Skeletal muscle satellite cell (primary cell): ENCODE data around the gene ECM1. TPM values are rescaled to one million over a fixed set of nuclear protein-coding genes. Genes with fewer than 3 reads are reported as not detected.
A peak's percentile ranks its signal among the peaks of the same experiment; 100 is the strongest.

Source experiments
- H3K27me3 ChIP-seq: 2 replicates; pipeline ENCODE4 v1.7.0; 2013; ENCODE audit warnings: low read length; ENCODE audit not compliant: control insufficient read depth, insufficient read depth
- H3K36me3 ChIP-seq: 2 replicates; pipeline ENCODE4 v1.7.0; 2013; ENCODE audit warnings: mild to moderate bottlenecking, control low read depth, low read length; ENCODE audit not compliant: insufficient read depth
- H3K4me1 ChIP-seq: 2 replicates; pipeline ENCODE4 v1.7.0; 2013; ENCODE audit warnings: low read length; ENCODE audit not compliant: control insufficient read depth, insufficient read depth
- H3K4me2 ChIP-seq: 2 replicates; pipeline ENCODE4 v1.7.0; 2013; ENCODE audit warnings: mild to moderate bottlenecking, low read length
- H3K4me3 ChIP-seq: 2 replicates; pipeline ENCODE4 v1.7.0; 2013; ENCODE audit warnings: low read length
- H3K9ac ChIP-seq: 2 replicates; pipeline ENCODE4 v1.7.0; 2013; ENCODE audit warnings: mild to moderate bottlenecking, low read depth, low read length, moderate library complexity
- H3K9me3 ChIP-seq: replicated peaks from 2 replicates; pipeline ENCODE4 v1.7.0; 2013; ENCODE audit warnings: mild to moderate bottlenecking, control low read depth, low read length
- total RNA-seq: library from RNA; depleted of rRNA; stranded (reverse); fragments of >200 nt; gene quantifications from 2 replicates; pipeline ENCODE4 v1.2.3, GENCODE V29; 2012; rRNA removed

ECM1 gene
- 4.8 and 15.3 TPM in 2 replicates for total RNA-seq

DNA sequence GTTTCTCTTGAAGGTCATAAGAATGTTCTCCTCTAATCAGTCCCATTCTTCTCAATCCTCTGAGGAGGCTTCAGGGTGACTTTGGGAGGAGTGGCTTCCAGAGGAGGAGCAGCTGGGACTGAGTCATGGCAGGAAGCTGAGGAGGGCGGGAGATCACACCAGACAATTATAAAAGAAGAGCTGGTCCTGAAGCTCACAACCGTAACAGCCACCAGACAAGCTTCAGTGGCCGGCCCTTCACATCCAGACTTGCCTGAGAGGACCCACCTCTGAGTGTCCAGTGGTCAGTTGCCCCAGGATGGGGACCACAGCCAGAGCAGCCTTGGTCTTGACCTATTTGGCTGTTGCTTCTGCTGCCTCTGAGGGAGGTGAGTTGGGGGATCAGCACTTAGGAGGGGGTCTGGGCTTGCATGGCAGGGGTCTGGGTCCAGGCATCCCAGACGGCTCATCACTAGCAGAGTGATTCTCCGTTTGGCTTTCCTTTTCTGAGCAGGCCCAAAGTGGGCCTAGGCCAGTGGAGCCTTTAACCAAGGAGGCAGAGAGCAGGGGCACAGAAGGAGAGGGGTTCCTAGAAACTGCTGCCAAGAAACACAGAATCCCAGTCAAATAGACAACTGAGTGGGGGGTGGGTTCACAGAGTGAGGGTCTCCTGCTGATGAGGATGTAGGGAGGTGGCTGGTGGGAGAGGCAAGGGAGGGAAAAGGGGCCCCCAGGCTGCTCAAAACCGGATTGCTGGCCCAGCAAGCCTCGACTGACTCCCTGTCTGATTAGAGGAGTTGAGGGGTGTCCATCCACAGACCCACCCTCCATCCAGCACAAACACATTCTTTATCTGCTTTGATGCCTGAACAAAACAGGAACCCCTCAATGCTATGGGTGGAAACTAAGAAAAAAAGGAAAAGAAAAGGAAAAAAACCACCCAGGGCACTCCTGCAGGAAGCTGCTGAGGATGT is at the start of gene ECM1:
ECM1 (plus strand) TSS at position 198 of the 953 bp plus-strand sequence; CDS start at position 299, 101 bp downstream.
- Histone ChIP-seq H3K9me3 (no peaks in the 10 kb centered on the region), H3K27me3 (no peaks in the 10 kb centered on the region), H3K4me3 (peak within 1 kb of the TSS; percentile 73), H3K4me2 (peak within 1 kb of the TSS; percentile 84), H3K4me1 (peaks cover 24% of the 10 kb centered on the region), H3K36me3 (peaks cover 41% of the 10 kb centered on the region), H3K9ac (peak within 1 kb of the TSS; percentile 80)

DNA sequence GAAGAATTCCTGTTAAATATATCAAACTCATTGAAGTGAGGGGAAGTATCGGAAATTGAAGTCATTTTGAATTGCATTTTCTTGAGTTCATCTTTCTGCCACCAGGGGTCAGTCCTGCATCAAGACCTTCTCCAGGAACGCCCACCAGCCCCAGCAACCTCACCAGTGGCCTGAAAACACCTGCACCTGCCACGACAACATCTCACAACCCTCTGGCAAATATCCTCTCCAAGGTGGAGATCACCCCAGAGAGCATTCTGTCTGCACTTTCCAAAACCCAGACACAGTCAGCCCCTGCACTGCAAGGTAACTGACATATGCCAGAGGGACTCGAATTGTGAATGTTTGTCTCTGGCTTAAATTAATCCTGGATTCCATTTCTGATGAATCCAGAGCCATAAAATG is 43.5 kb upstream of the ECM1 start:
- Histone ChIP-seq H3K36me3 (peaks cover 17% of the 10 kb centered on the region), H3K9ac (no peak overlapping the region), H3K4me3 (no peak overlapping the region), H3K27me3 (no peaks in the 10 kb centered on the region), H3K9me3 (no peaks in the 10 kb centered on the region), H3K4me1 (no peaks in the 10 kb centered on the region), H3K4me2 (no peak overlapping the region)

DNA sequence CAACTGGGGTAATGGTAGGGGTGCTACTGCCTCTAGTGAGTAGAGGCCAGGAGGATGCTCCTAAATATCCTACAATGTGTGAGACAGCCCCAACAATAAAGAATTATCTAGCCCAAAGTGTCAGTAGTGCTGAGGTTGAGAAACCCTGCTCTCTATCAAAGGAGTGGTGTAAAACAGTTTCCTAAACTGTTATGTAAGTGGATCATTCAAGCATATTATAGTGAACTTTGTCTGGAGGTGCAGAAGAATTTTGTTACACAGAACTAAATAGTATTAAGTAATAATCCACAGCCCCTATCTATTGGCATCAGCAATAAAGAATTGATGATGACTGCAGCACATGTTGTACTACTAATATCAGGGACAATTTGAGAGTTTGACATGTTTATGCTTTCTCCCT is 40.9 kb upstream of the ECM1 start:
- Histone ChIP-seq H3K4me3 (no peak overlapping the region), H3K4me2 (no peak overlapping the region), H3K36me3 (peaks cover 34% of the 10 kb centered on the region), H3K4me1 (no peaks in the 10 kb centered on the region), H3K27me3 (no peaks in the 10 kb centered on the region), H3K9me3 (no peaks in the 10 kb centered on the region), H3K9ac (no peak overlapping the region)

- Histone ChIP-seq H3K36me3 (peaks cover 47% of the 10 kb centered on the region), H3K4me1 (no peaks in the 10 kb centered on the region), H3K9me3 (no peaks in the 10 kb centered on the region), H3K4me2 (no peak overlapping the region), H3K27me3 (no peaks in the 10 kb centered on the region), H3K9ac (no peak overlapping the region), H3K4me3 (no peak overlapping the region)
These were observed 38.6 kb upstream of the ECM1 start for GRCh38 chr1:150469291-150469690.

DNA sequence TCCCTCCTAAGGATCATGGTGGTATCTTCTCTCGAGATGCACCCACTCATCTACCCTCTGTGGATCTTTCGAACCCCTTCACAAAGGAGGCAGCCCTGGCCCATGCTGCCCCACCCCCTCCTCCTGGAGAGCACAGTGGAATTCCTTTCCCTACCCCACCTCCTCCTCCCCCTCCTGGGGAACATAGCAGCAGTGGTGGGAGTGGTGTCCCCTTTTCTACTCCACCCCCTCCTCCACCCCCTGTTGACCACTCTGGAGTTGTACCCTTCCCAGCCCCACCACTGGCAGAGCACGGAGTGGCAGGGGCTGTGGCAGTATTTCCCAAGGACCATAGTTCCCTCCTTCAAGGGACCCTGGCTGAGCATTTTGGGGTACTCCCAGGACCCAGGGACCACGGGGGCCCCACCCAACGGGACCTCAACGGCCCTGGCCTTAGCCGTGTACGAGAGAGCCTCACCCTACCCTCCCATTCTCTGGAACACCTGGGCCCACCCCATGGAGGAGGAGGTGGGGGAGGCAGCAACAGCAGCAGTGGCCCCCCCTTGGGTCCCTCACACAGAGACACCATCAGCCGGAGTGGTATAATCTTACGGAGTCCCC is 35.2 kb upstream of the ECM1 start:
- H3K36me3 ChIP-seq = peaks cover 38% of the 10 kb centered on the region
- H3K9me3 ChIP-seq = no peaks in the 10 kb centered on the region
- H3K9ac ChIP-seq = no peak overlapping the region
- no peaks in the 10 kb centered on the region for H3K27me3 ChIP-seq
- no peak overlapping the region for H3K4me3 ChIP-seq
- H3K4me2 ChIP-seq = no peak overlapping the region
- peaks cover 7% of the 10 kb centered on the region for H3K4me1 ChIP-seq

DNA sequence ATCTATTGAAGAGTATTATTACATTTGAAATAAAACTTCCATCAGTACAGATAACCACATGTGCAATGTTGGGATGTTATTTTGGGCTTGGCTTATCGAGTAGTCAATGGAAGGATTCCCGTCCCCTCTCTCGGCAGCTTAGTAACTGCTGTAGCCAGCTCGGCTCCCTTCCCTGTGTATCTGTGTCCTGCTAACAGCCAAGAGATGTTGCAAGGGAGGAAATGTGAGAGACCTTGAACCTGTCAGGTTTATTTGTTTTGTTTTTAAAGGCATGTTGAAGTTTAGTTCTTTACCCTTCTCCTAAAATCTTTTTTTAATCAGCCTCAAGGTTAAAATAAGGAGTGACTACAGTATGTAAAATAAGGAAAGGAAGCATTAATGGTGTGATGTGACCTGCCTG is 34.2 kb upstream of the ECM1 start:
- peaks cover 12% of the 10 kb centered on the region for H3K4me1 ChIP-seq
- H3K9ac ChIP-seq = no peak overlapping the region
- H3K36me3 ChIP-seq = peaks cover 38% of the 10 kb centered on the region
- H3K9me3 ChIP-seq = no peaks in the 10 kb centered on the region
- no peak overlapping the region for H3K4me3 ChIP-seq
- H3K27me3 ChIP-seq = no peaks in the 10 kb centered on the region
- H3K4me2 ChIP-seq = no peak overlapping the region

DNA sequence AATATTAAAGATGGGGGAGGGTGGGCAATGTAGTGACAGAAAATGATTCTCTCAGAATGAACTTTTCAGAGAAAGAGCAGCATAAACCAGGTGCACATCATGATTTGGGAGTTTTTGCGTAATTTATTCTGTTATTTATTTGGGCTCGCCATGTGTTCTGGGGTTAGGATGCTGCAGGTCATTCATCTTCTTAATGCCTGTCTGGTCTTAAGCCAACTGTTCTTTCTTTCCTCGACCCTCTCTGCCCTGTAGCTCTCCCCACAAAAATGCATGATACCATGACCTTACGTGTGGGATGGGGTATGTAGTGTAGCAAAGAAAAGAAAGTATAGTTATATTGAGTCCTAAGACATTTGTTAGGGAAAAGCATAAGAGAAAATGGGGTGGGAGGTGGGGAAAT is 33.0 kb upstream of the ECM1 start:
- H3K4me2 ChIP-seq = no peak overlapping the region
- peaks cover 34% of the 10 kb centered on the region for H3K36me3 ChIP-seq
- no peak overlapping the region for H3K9ac ChIP-seq
- no peaks in the 10 kb centered on the region for H3K9me3 ChIP-seq
- peaks cover 12% of the 10 kb centered on the region for H3K4me1 ChIP-seq
- no peaks in the 10 kb centered on the region for H3K27me3 ChIP-seq
- H3K4me3 ChIP-seq = no peak overlapping the region

- H3K4me2 ChIP-seq = no peak overlapping the region
- H3K4me1 ChIP-seq = peaks cover 12% of the 10 kb centered on the region
- H3K36me3 ChIP-seq = peaks cover 16% of the 10 kb centered on the region
These were observed 31.2 kb upstream of the ECM1 start for GRCh38 chr1:150476754-150477153.

GRCh38 chr1:150477320-150477719 is 30.6 kb upstream of the ECM1 start:
- no peaks in the 10 kb centered on the region for H3K27me3 ChIP-seq
- no peak overlapping the region for H3K9ac ChIP-seq
- H3K4me1 ChIP-seq = peaks cover 12% of the 10 kb centered on the region
- H3K36me3 ChIP-seq = peaks cover 10% of the 10 kb centered on the region
- no peak overlapping the region for H3K4me3 ChIP-seq
- no peaks in the 10 kb centered on the region for H3K9me3 ChIP-seq
- H3K4me2 ChIP-seq = no peak overlapping the region

More at GRCh38 chr1:150476754-150477153, 31.2 kb upstream of the ECM1 start:
- Histone ChIP-seq H3K4me3 (no peak overlapping the region), H3K27me3 (no peaks in the 10 kb centered on the region), H3K9ac (no peak overlapping the region), H3K9me3 (no peaks in the 10 kb centered on the region)

- Histone ChIP-seq H3K27me3 (no peaks in the 10 kb centered on the region), H3K9me3 (no peaks in the 10 kb centered on the region), H3K36me3 (peaks cover 9% of the 10 kb centered on the region), H3K9ac (no peak overlapping the region), H3K4me1 (peaks cover 12% of the 10 kb centered on the region), H3K4me3 (no peak overlapping the region), H3K4me2 (peak overlapping the region; percentile 47)
These were observed 30.2 kb upstream of the ECM1 start for GRCh38 chr1:150477733-150478132.

DNA sequence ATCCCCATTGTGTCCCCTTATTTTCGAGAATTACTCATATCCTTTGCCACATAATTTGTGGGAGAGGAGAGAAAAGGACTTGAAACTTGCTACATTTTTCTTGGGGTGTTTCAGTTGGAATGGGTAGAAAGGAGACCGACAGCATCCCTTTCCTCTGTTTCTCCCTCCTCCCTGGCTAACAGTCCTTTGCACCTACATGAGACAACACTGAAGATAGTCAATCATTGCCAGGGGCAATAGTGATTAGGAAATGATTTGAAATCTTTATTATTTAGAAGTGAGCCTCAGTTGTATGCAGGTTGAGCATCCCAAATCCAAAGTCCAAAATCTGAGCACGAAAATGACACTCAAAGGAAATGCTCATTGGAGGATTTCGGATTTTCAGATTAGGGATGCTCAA is 28.5 kb upstream of the ECM1 start:
- H3K9me3 ChIP-seq = no peaks in the 10 kb centered on the region
- no peaks in the 10 kb centered on the region for H3K27me3 ChIP-seq
- no peak overlapping the region for H3K4me3 ChIP-seq
- H3K4me1 ChIP-seq = peaks cover 12% of the 10 kb centered on the region
- H3K36me3 ChIP-seq = no peaks in the 10 kb centered on the region
- H3K4me2 ChIP-seq = no peak overlapping the region
- H3K9ac ChIP-seq = no peak overlapping the region
